OCI-LY1 (cell line): ENCODE data around the gene PKD1.

Source experiments
- CTCF ChIP-seq: fragments of 200-600 bp; sonication (generic), shearing (Covaris generic); IDR thresholded peaks from 2 replicates; pipeline ENCODE4 v1.5.1; 2017; ENCODE audit warnings: mild to moderate bottlenecking, antibody characterized with exemption, low read length, moderate library complexity, mixed read lengths
- EZH2 ChIP-seq: fragments of 200-600 bp; sonication (generic), shearing (Covaris generic); IDR thresholded peaks from 2 replicates; pipeline ENCODE4 v1.8.0; 2017; ENCODE audit warnings: borderline replicate concordance, mixed run types, mild to moderate bottlenecking, antibody characterized with exemption, low read length, moderate library complexity, mixed read lengths

- TF ChIP-seq EZH2 = no peak
- TF ChIP-seq CTCF = no peak
Measured at GRCh38 chr16:2060346-2060745, 75.4 kb downstream of the PKD1 start.
